WTC11 (cell line): Measurements from ENCODE around the gene LRRC51. TPM values are rescaled to one million over a fixed set of nuclear protein-coding genes. Genes with fewer than 3 reads are reported as not detected.

Experiments used
- ATAC-seq: fragments of 200-7000 bp; cut with Tn5 transposase; 2 replicates; pipeline ENCODE4 v1.10.0; 2021; ENCODE audit warnings: mild to moderate bottlenecking, moderate library complexity
- CTCF ChIA-PET: fragments of 300-600 bp; sonication (Branson Sonifier 250); formaldehyde crosslinking; loops from one replicate; lab custom pipeline; 2021; ENCODE audit warnings: antibody characterized with exemption; lab: Charles Lee
- POLR2A ChIA-PET: fragments of 350-600 bp; sonication (Branson Sonifier 250); formaldehyde crosslinking; loops from one replicate; lab custom pipeline; 2021; ENCODE audit warnings: antibody characterized with exemption; lab: Charles Lee
- DNase-seq: peaks from one replicate; pipeline ENCODE4 v3.0.0; 2021; ENCODE audit warnings: low spot score
- H3K27ac Mint-ChIP-seq: 2 replicates; pipeline ENCODE4 v1.8.0; 2021; ENCODE audit warnings: mixed read lengths
- H3K27me3 Mint-ChIP-seq: 2 replicates; pipeline ENCODE4 v1.8.0; 2021; ENCODE audit warnings: low read depth, mild to moderate bottlenecking, moderate library complexity, mixed read lengths
- H3K36me3 Mint-ChIP-seq: 2 replicates; pipeline ENCODE4 v1.8.0; 2021; ENCODE audit warnings: mixed read lengths
- H3K4me1 Mint-ChIP-seq: 2 replicates; pipeline ENCODE4 v1.8.0; 2022; ENCODE audit warnings: mixed read lengths
- H3K4me3 Mint-ChIP-seq: 2 replicates; pipeline ENCODE4 v1.8.0; 2021; ENCODE audit warnings: mild to moderate bottlenecking, moderate library complexity, mixed read lengths
- H3K9me3 Mint-ChIP-seq: 2 replicates; pipeline ENCODE4 v1.8.0; 2021; ENCODE audit warnings: mixed read lengths
- ATF2 ChIP-seq: sonication (generic); formaldehyde crosslinking; IDR thresholded peaks from 2 replicates; pipeline ENCODE4 v1.8.1; 2022; ENCODE audit warnings: low read depth, missing genetic modification reagents, borderline replicate concordance
- CBFB ChIP-seq: sonication (generic); formaldehyde crosslinking; IDR thresholded peaks from 2 replicates; pipeline ENCODE4 v1.8.1; 2022; ENCODE audit warnings: mild to moderate bottlenecking, low read depth, missing genetic modification reagents
- E2F4 ChIP-seq: sonication (generic); formaldehyde crosslinking; IDR thresholded peaks from 2 replicates; pipeline ENCODE4 v1.8.1; 2022; ENCODE audit warnings: low read depth, mild to moderate bottlenecking, moderate library complexity, missing genetic modification reagents, borderline replicate concordance
- ELF4 ChIP-seq: sonication (generic); formaldehyde crosslinking; IDR thresholded peaks from 2 replicates; pipeline ENCODE4 v1.8.1; 2022; ENCODE audit warnings: low read depth, mild to moderate bottlenecking, moderate library complexity, missing genetic modification reagents
- ETV6 ChIP-seq: sonication (generic); formaldehyde crosslinking; IDR thresholded peaks from 2 replicates; pipeline ENCODE4 v1.8.1; 2022; ENCODE audit warnings: mild to moderate bottlenecking, missing genetic modification reagents
- GABPB1 ChIP-seq: sonication (generic); formaldehyde crosslinking; IDR thresholded peaks from 2 replicates; pipeline ENCODE4 v1.8.1; 2023; ENCODE audit warnings: mild to moderate bottlenecking, missing genetic modification reagents
- GRHL2 ChIP-seq: fragments of 250-450 bp; sonication (Bioruptor Pico); IDR thresholded peaks from 2 replicates; pipeline ENCODE4 v1.8.0; 2022; ENCODE audit warnings: mild to moderate bottlenecking, moderate library complexity; ENCODE audit not compliant: insufficient replicate concordance, severe bottlenecking
- GTF2I ChIP-seq: fragments of 250-450 bp; sonication (Bioruptor Pico); conservative IDR thresholded peaks from 2 replicates; pipeline ENCODE4 v1.4.0; 2021; ENCODE audit warnings: mild to moderate bottlenecking
- MLX ChIP-seq: sonication (generic); formaldehyde crosslinking; IDR thresholded peaks from 2 replicates; pipeline ENCODE4 v1.8.1; 2023; ENCODE audit warnings: mild to moderate bottlenecking, missing genetic modification reagents, moderate library complexity
- NFATC4 ChIP-seq: fragments of 250-450 bp; sonication (Bioruptor Pico); IDR thresholded peaks from 2 replicates; pipeline ENCODE4 v1.9.0; 2021; ENCODE audit warnings: mild to moderate bottlenecking
- NR1H2 ChIP-seq: sonication (generic); formaldehyde crosslinking; IDR thresholded peaks from 2 replicates; pipeline ENCODE4 v1.9.0; 2021; ENCODE audit warnings: mild to moderate bottlenecking, moderate library complexity, missing genetic modification reagents
- NR2C2 ChIP-seq: sonication (generic); formaldehyde crosslinking; IDR thresholded peaks from 2 replicates; pipeline ENCODE4 v1.8.0; 2022; ENCODE audit warnings: mild to moderate bottlenecking, missing genetic modification reagents
- RORB ChIP-seq: fragments of 250-450 bp; sonication (Bioruptor Pico); IDR thresholded peaks from 2 replicates; pipeline ENCODE4 v1.9.0; 2021; ENCODE audit warnings: mild to moderate bottlenecking
- SP1 ChIP-seq: sonication (generic); formaldehyde crosslinking; conservative IDR thresholded peaks from 2 replicates; pipeline ENCODE4 v1.8.1; 2022; ENCODE audit warnings: missing genetic modification reagents
- TCF7 ChIP-seq: sonication (generic); formaldehyde crosslinking; IDR thresholded peaks from 2 replicates; pipeline ENCODE4 v1.8.0; 2022; ENCODE audit warnings: mild to moderate bottlenecking, low read depth, missing genetic modification reagents, moderate library complexity
- TP53 ChIP-seq: sonication (generic); formaldehyde crosslinking; IDR thresholded peaks from 2 replicates; pipeline ENCODE4 v1.8.1; 2023; ENCODE audit warnings: mild to moderate bottlenecking, missing genetic modification reagents
- ZBTB21 ChIP-seq: sonication (generic); formaldehyde crosslinking; IDR thresholded peaks from 2 replicates; pipeline ENCODE4 v1.8.1; 2023; ENCODE audit warnings: mild to moderate bottlenecking, missing genetic modification reagents, borderline replicate concordance
- ZNF219 ChIP-seq: sonication (generic); formaldehyde crosslinking; IDR thresholded peaks from 2 replicates; pipeline ENCODE4 v1.8.0; 2023; ENCODE audit warnings: missing genetic modification reagents, mild to moderate bottlenecking, borderline replicate concordance
- ZNF232 ChIP-seq: sonication (generic); formaldehyde crosslinking; IDR thresholded peaks from 2 replicates; pipeline ENCODE4 v1.8.0; 2022; ENCODE audit warnings: mild to moderate bottlenecking, missing genetic modification reagents
- ZNF396 ChIP-seq: fragments of 250-450 bp; sonication (Bioruptor Pico); IDR thresholded peaks from 2 replicates; pipeline ENCODE4 v1.8.0; 2021; ENCODE audit warnings: mild to moderate bottlenecking, moderate library complexity, borderline replicate concordance
- ZNF416 ChIP-seq: fragments of 250-450 bp; sonication (Bioruptor Pico); IDR thresholded peaks from 2 replicates; pipeline ENCODE4 v1.9.0; 2021; ENCODE audit warnings: mild to moderate bottlenecking, inconsistent platforms
- ZNF423 ChIP-seq: fragments of 250-450 bp; sonication (Bioruptor Pico); IDR thresholded peaks from 2 replicates; pipeline ENCODE4 v2.1.2; 2022; ENCODE audit warnings: mild to moderate bottlenecking, moderate library complexity
- ZNF671 ChIP-seq: fragments of 250-450 bp; sonication (Bioruptor Pico); IDR thresholded peaks from 2 replicates; pipeline ENCODE4 v1.8.0; 2021; ENCODE audit warnings: mild to moderate bottlenecking
- total RNA-seq: library from RNA; stranded (reverse); gene quantifications from 3 replicates; pipeline ENCODE4 v1.2.3, GENCODE V29; 2021
- TF ChIP-seq, protein P1 (sequence below): sonication (generic); formaldehyde crosslinking; IDR thresholded peaks from 2 replicates; pipeline ENCODE4 v1.8.1; 2022; ENCODE audit warnings: mild to moderate bottlenecking, moderate library complexity, missing genetic modification reagents
- TF ChIP-seq, protein P2 (sequence below): sonication (generic); formaldehyde crosslinking; IDR thresholded peaks from 2 replicates; pipeline ENCODE4 v1.8.1; 2023; ENCODE audit warnings: mild to moderate bottlenecking, missing genetic modification reagents, moderate library complexity
- TF ChIP-seq, protein P3 (sequence below): fragments of 250-450 bp; sonication (Bioruptor Pico); IDR thresholded peaks from 2 replicates; pipeline ENCODE4 v1.9.0; 2021; ENCODE audit warnings: mild to moderate bottlenecking
- TF ChIP-seq, protein P4 (sequence below): sonication (generic); formaldehyde crosslinking; IDR thresholded peaks from 2 replicates; pipeline ENCODE4 v1.8.1; 2023; ENCODE audit warnings: mild to moderate bottlenecking, missing genetic modification reagents

LRRC51 gene
- total RNA-seq, 1 experiment from 2014 or later: 5.3 TPM

DNA sequence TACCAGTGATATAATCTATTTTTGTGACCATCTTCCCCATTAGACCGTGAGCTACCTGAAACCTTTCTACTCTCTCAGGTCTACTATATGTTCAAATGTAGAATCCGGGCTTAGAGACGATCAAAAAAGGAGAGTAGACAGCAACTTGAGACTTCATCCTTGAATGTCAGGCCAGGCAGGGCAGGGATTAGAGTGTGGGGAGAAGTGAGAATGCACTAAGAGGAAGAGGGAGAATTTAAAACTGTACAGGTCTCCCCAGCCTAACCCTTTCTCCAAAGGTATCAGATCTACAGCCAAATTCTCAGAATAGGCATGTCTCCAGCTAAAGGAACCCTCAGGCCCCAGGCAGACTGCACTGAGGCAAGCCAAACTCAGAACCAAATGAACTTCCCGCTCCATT, 21.5 kb downstream of the LRRC51 start (continued):
- TF ChIP-seq NR1H2 (CRISPR knock-in tag): no peak
- TF ChIP-seq, protein P1, sequence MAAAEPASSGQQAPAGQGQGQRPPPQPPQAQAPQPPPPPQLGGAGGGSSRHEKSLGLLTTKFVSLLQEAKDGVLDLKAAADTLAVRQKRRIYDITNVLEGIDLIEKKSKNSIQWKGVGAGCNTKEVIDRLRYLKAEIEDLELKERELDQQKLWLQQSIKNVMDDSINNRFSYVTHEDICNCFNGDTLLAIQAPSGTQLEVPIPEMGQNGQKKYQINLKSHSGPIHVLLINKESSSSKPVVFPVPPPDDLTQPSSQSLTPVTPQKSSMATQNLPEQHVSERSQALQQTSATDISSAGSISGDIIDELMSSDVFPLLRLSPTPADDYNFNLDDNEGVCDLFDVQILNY (CRISPR knock-in tag): no peak
- no peak for TF ChIP-seq CBFB (CRISPR knock-in tag)
- TF ChIP-seq ZNF416 (CRISPR knock-in tag): no peak
- TF ChIP-seq, protein P2, sequence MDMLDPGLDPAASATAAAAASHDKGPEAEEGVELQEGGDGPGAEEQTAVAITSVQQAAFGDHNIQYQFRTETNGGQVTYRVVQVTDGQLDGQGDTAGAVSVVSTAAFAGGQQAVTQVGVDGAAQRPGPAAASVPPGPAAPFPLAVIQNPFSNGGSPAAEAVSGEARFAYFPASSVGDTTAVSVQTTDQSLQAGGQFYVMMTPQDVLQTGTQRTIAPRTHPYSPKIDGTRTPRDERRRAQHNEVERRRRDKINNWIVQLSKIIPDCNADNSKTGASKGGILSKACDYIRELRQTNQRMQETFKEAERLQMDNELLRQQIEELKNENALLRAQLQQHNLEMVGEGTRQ (CRISPR knock-in tag): no peak
- TF ChIP-seq, protein P3, sequence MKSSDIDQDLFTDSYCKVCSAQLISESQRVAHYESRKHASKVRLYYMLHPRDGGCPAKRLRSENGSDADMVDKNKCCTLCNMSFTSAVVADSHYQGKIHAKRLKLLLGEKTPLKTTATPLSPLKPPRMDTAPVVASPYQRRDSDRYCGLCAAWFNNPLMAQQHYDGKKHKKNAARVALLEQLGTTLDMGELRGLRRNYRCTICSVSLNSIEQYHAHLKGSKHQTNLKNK (CRISPR knock-in tag): no peak
- no peak for TF ChIP-seq TP53

DNA sequence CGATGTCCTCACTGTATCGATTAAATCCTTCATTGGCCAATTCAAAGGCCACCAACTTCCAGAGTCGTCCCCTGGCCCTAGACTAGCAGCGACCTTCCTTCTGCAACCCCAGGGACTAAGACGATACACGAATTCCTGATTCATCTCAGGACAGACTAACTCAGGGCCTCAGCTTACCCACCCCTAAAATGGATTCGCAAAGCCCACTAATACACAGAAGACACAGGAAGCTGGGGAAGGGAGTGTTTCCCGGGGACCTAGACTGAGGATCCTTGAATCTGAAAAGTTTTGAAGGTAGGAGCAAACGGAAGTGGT, 21.9 kb downstream of the LRRC51 start:
- POLR2A ChIA-PET: no interaction called here
- Mint-ChIP-seq H3K4me1 (peaks cover 27% of the 10 kb centered on the region), H3K27ac (peak overlapping the region; percentile 98)

GRCh38 chr11:72102946-72103753, 22.5 kb downstream of the LRRC51 start, which contains the start of gene LAMTOR1:
LAMTOR1 (minus strand) TSS chr11:72103297; CDS start chr11:72103224, 73 bp downstream.
- H3K27ac Mint-ChIP-seq: peak within 1 kb of the TSS; percentile 98
- TF ChIP-seq RORB: no peak
- peak; percentile 5; the same call in 1 of the 2 replicates for TF ChIP-seq GABPB1 (CRISPR knock-in tag)
- TF ChIP-seq NFATC4: no peak
- TF ChIP-seq ZNF671 (CRISPR knock-in tag): no peak
- TF ChIP-seq E2F4 (CRISPR knock-in tag): no peak
- no peak for TF ChIP-seq ELF4
- no peak for TF ChIP-seq ZNF396 (CRISPR knock-in tag)
- no peak; the same call in 1 of the 2 replicates for TF ChIP-seq ZNF219 (CRISPR knock-in tag)
- TF ChIP-seq MLX (CRISPR knock-in tag): no peak
- no peak for TF ChIP-seq TCF7
- TF ChIP-seq GRHL2 (CRISPR knock-in tag): no peak
- TF ChIP-seq ZBTB21 (CRISPR knock-in tag): no peak
- TF ChIP-seq, protein P4, sequence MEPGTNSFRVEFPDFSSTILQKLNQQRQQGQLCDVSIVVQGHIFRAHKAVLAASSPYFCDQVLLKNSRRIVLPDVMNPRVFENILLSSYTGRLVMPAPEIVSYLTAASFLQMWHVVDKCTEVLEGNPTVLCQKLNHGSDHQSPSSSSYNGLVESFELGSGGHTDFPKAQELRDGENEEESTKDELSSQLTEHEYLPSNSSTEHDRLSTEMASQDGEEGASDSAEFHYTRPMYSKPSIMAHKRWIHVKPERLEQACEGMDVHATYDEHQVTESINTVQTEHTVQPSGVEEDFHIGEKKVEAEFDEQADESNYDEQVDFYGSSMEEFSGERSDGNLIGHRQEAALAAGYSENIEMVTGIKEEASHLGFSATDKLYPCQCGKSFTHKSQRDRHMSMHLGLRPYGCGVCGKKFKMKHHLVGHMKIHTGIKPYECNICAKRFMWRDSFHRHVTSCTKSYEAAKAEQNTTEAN: no peak
- no peak for TF ChIP-seq ETV6
- TF ChIP-seq SP1 (CRISPR knock-in tag): peak; percentile 81
- no peak for TF ChIP-seq NR2C2 (CRISPR knock-in tag)
- 0 out of 2 replicates have a peak, but pooled peaks have one; percentile 24 for TF ChIP-seq ZNF232 (CRISPR knock-in tag)

More for the DNA sequence above, 21.9 kb downstream of the LRRC51 start:
- DNase-seq: no peak
- no peaks in the 10 kb centered on the region for H3K27me3 Mint-ChIP-seq
- no peak for TF ChIP-seq ZNF423 (CRISPR knock-in tag)
- TF ChIP-seq GTF2I (CRISPR knock-in tag): 0 out of 2 replicates have a peak, but pooled peaks have one; percentile 46
- TF ChIP-seq TP53: no peak
- no peak for TF ChIP-seq ATF2
- no peaks in the 10 kb centered on the region for H3K9me3 Mint-ChIP-seq
- no peak for ATAC-seq
- CTCF ChIA-PET: interaction anchor here (1.4 to 3.4 kb wide), 2 partner anchors 11 to 77 kb away, joined by 7 to 18 read pairs; no protein-coding TSS in a partner anchor
- peaks cover 17% of the 10 kb centered on the region for H3K36me3 Mint-ChIP-seq
- peak overlapping the region; percentile 95 for H3K4me3 Mint-ChIP-seq

More at GRCh38 chr11:72102946-72103753, 22.5 kb downstream of the LRRC51 start, which contains the start of gene LAMTOR1:
- H3K27me3 Mint-ChIP-seq: no peaks in the 10 kb centered on the region
- peak within 1 kb of the TSS; percentile 95 for H3K4me3 Mint-ChIP-seq
- peaks cover 11% of the 10 kb centered on the region for H3K36me3 Mint-ChIP-seq
- DNase-seq (peak; percentile 99), ATAC-seq (peak; percentile 93)
- CTCF ChIA-PET: interaction anchor here (0.9 to 3.4 kb wide), 3 partner anchors 12 to 78 kb away, joined by 4 to 18 read pairs (median 7); no protein-coding TSS in a partner anchor
- POLR2A ChIA-PET: no interaction called here
- peaks cover 27% of the 10 kb centered on the region for H3K4me1 Mint-ChIP-seq
- no peaks in the 10 kb centered on the region for H3K9me3 Mint-ChIP-seq
